Measurements from ENCODE around the gene ARL2.
A peak's percentile ranks its signal among the peaks of the same experiment; 100 is the strongest.

ARL2 gene

GRCh38 chr11:64996710-64997380, 17.1 kb upstream of the ARL2 start, which contains the start of gene BATF2 (continued):
- TF ChIP-seq PRDM2 (tag by site-specific recombination; IDR thresholded peaks at IDR 0.05; ENCODE audit: borderline replicate concordance), result no peak
- TF ChIP-seq PATZ1 (tag by site-specific recombination; IDR thresholded peaks at IDR 0.05), result peak; percentile 52; the same call in 1 of the 2 replicates
- no peak for TF ChIP-seq YY1 (tag by site-specific recombination; IDR thresholded peaks at IDR 0.05)
- TF ChIP-seq ZNF785 (tag by site-specific recombination; IDR thresholded peaks at IDR 0.05), result no peak
- peak; percentile 55 for TF ChIP-seq GLIS1 (tag by site-specific recombination; IDR thresholded peaks at IDR 0.05)
- no peak for TF ChIP-seq ZNF544 (tag by site-specific recombination; IDR thresholded peaks at IDR 0.05)
- no peak for TF ChIP-seq REPIN1 (tag by site-specific recombination; IDR thresholded peaks at IDR 0.05; ENCODE audit: low read depth)
- TF ChIP-seq, protein P1, sequence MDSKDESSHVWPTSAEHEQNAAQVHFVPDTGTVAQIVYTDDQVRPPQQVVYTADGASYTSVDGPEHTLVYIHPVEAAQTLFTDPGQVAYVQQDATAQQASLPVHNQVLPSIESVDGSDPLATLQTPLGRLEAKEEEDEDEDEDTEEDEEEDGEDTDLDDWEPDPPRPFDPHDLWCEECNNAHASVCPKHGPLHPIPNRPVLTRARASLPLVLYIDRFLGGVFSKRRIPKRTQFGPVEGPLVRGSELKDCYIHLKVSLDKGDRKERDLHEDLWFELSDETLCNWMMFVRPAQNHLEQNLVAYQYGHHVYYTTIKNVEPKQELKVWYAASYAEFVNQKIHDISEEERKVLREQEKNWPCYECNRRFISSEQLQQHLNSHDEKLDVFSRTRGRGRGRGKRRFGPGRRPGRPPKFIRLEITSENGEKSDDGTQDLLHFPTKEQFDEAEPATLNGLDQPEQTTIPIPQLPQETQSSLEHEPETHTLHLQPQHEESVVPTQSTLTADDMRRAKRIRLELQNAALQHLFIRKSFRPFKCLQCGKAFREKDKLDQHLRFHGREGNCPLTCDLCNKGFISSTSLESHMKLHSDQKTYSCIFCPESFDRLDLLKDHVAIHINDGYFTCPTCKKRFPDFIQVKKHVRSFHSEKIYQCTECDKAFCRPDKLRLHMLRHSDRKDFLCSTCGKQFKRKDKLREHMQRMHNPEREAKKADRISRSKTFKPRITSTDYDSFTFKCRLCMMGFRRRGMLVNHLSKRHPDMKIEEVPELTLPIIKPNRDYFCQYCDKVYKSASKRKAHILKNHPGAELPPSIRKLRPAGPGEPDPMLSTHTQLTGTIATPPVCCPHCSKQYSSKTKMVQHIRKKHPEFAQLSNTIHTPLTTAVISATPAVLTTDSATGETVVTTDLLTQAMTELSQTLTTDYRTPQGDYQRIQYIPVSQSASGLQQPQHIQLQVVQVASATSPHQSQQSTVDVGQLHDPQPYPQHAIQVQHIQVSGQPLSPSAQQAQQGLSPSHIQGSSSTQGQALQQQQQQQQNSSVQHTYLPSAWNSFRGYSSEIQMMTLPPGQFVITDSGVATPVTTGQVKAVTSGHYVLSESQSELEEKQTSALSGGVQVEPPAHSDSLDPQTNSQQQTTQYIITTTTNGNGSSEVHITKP (tag by site-specific recombination; IDR thresholded peaks at IDR 0.05), result no peak
- no peak for TF ChIP-seq SP7 (tag by site-specific recombination; IDR thresholded peaks at IDR 0.05)
- TF ChIP-seq ZNF112 (tag by site-specific recombination; IDR thresholded peaks at IDR 0.05), result no peak
- TF ChIP-seq ZNF585B (tag by site-specific recombination; IDR thresholded peaks at IDR 0.05), result no peak
- TF ChIP-seq HOXA7 (CRISPR knock-in tag; IDR thresholded peaks at IDR 0.05; ENCODE audit: borderline replicate concordance), result no peak
- TF ChIP-seq ZNF133 (tag by site-specific recombination; IDR thresholded peaks at IDR 0.05), result no peak
- no peak for TF ChIP-seq GFI1B (tag by site-specific recombination; IDR thresholded peaks at IDR 0.05)
- no peak for TF ChIP-seq ZNF292 (tag by site-specific recombination; IDR thresholded peaks at IDR 0.05; ENCODE audit: borderline replicate concordance, low read depth)
- TF ChIP-seq SCRT2 (tag by site-specific recombination; IDR thresholded peaks at IDR 0.05), result no peak
- TF ChIP-seq CTCF (tag by site-specific recombination; IDR thresholded peaks at IDR 0.05), result peak; percentile 89
- TF ChIP-seq ZSCAN30 (tag by site-specific recombination; IDR thresholded peaks at IDR 0.05), result no peak
- TF ChIP-seq ZNF530 (tag by site-specific recombination; IDR thresholded peaks at IDR 0.05; ENCODE audit: low read depth), result no peak
- TF ChIP-seq ZNF157 (tag by site-specific recombination; IDR thresholded peaks at IDR 0.05), result no peak
- TF ChIP-seq ZNF639 (tag by site-specific recombination; IDR thresholded peaks at IDR 0.05), result no peak
- TF ChIP-seq ZNF423 (tag by site-specific recombination; IDR thresholded peaks at IDR 0.05), result 0 out of 2 replicates have a peak, but pooled peaks have one; percentile 26
- TF ChIP-seq KLF10 (tag by site-specific recombination; IDR thresholded peaks at IDR 0.05), result no peak
